K562 (cell line): Measurements from ENCODE around the gene ZNF410. TPM values are rescaled to one million over a fixed set of nuclear protein-coding genes. Genes with fewer than 3 reads are reported as not detected.

Experiments
- ATAC-seq: fragments of 200-7000 bp; cut with Tn5 transposase; 3 replicates; pipeline ENCODE4 v1.9.1; 2020; ENCODE audit warnings: moderate library complexity
- BruUV-seq: library from RNA; stranded (reverse); fragments of 400-500 nt; replicated peaks from 2 replicates; lab custom pipeline; 2021; lab: Mats Ljungman, UMichigan
- CTCF ChIA-PET: fragments of 300-600 bp; formaldehyde crosslinking; extraction: SDS; loops from one replicate; lab custom pipeline; 2021; ENCODE audit warnings: low intra/inter-chr PET ratio; lab: Yijun Ruan, JAX
- POLR2A ChIA-PET: fragments of 300-600, 350-650 bp; sonication (Branson Sonifier 250); formaldehyde crosslinking; extraction: SDS; loops from one replicate; lab custom pipeline; 2021; ENCODE audit warnings: antibody characterized with exemption, inconsistent platforms; lab: Yijun Ruan, JAX
- DNase-seq, 4 experiments: peaks; one replicate each; pipeline versions ENCODE4 v3.0.0 to v3.0.0-alpha.2; 2011 to 2018; ENCODE audit warnings: low spot score in 3 of 4, mixed read lengths in 3 of 4; ENCODE audit errors: extremely low read depth in 1 of 4
- FAIRE-seq: peaks from 2 replicates; lab custom pipeline; 2011; peaks lifted over from hg19 to GRCh38; lab: Jason Lieb, UNC
- H2AFZ ChIP-seq: 2 replicates; pipeline ENCODE4 v1.6.0; 2011; ENCODE audit warnings: low read depth, low read length, control low read depth, inconsistent platforms
- H3K27ac ChIP-seq: fragments of 200-600 bp; 3 replicates; pipeline ENCODE4 v1.8.0; 2011; ENCODE audit warnings: low read depth, mild to moderate bottlenecking, control low read depth, inconsistent platforms, low read length, moderate library complexity, mixed read lengths; ENCODE audit errors: extremely low read depth
- H3K27me3 ChIP-seq, 2 experiments: fragments of 300-600 bp in 1 of 2; 2 replicates in 1 of 2; 3 replicates in 1 of 2; pipeline versions ENCODE4 v1.6.0 to v1.8.0; 2011; ENCODE audit warnings: inconsistent platforms in 2 of 2, low read length in 2 of 2, mild to moderate bottlenecking in 1 of 2, mixed read lengths in 1 of 2, moderate library complexity in 1 of 2; ENCODE audit not compliant: control insufficient read depth in 2 of 2, insufficient read depth in 2 of 2
- H3K36me3 ChIP-seq: fragments of 300-600 bp; 3 replicates; pipeline ENCODE4 v1.8.0; 2011; ENCODE audit warnings: mild to moderate bottlenecking, low read length, inconsistent platforms; ENCODE audit not compliant: control insufficient read depth, insufficient read depth
- H3K4me1 ChIP-seq, 2 experiments: fragments of 200-600 bp in 1 of 2; replicated peaks in 1 of 2; 2 replicates in 1 of 2; 3 replicates in 1 of 2; pipeline versions ENCODE4 v1.5.1 to v1.8.0; 2011; ENCODE audit warnings: inconsistent platforms in 2 of 2, low read length in 2 of 2, mild to moderate bottlenecking in 1 of 2, mixed read lengths in 1 of 2, moderate library complexity in 1 of 2; ENCODE audit not compliant: control insufficient read depth in 2 of 2, insufficient read depth in 2 of 2
- H3K4me2 ChIP-seq: 2 replicates; pipeline ENCODE4 v1.6.1; 2011; ENCODE audit warnings: low read length, control low read depth, inconsistent platforms, mixed read lengths; ENCODE audit not compliant: insufficient read depth
- H3K4me3 ChIP-seq: fragments of 200-600 bp; sonication (generic), shearing (Covaris generic); 2 replicates; pipeline ENCODE4 v1.5.1; 2016; ENCODE audit warnings: control low read depth, inconsistent platforms
- H3K79me2 ChIP-seq: fragments of 200-600 bp; 3 replicates; pipeline ENCODE4 v1.8.0; 2011; ENCODE audit warnings: low read length, inconsistent platforms; ENCODE audit not compliant: control insufficient read depth, insufficient read depth
- H3K9ac ChIP-seq, 2 experiments: 2 replicates each; pipeline versions ENCODE4 v1.6.0 to v1.6.1; 2011; ENCODE audit warnings: low read depth in 2 of 2, low read length in 2 of 2, control low read depth in 1 of 2, inconsistent platforms in 1 of 2, mild to moderate bottlenecking in 1 of 2, mixed read lengths in 1 of 2; ENCODE audit not compliant: insufficient read depth in 1 of 2
- H3K9me1 ChIP-seq: one replicate; pipeline ENCODE4 v1.6.0; 2011; ENCODE audit warnings: inconsistent platforms, mild to moderate bottlenecking, low read length, moderate library complexity; ENCODE audit not compliant: control insufficient read depth, insufficient read depth
- H3K9me3 ChIP-seq: replicated peaks from 2 replicates; pipeline ENCODE4 v1.5.1; 2011; ENCODE audit warnings: low read depth, low read length, inconsistent platforms; ENCODE audit not compliant: control insufficient read depth, insufficient read depth
- H4K20me1 ChIP-seq: replicated peaks from 2 replicates; pipeline ENCODE4 v1.6.1; 2011; ENCODE audit warnings: low read length, inconsistent platforms, mixed read lengths; ENCODE audit not compliant: control insufficient read depth, insufficient read depth
- DIDO1 ChIP-seq: fragments of 450-650 bp; IDR thresholded peaks from 2 replicates; pipeline ENCODE4 v1.6.1; 2016; ENCODE audit warnings: low read depth, missing biosample characterization, missing genetic modification characterization
- KAT7 ChIP-seq: sonication (generic); formaldehyde crosslinking; IDR thresholded peaks from 2 replicates; pipeline ENCODE4 v1.8.0; 2022; ENCODE audit warnings: missing genetic modification reagents, mild to moderate bottlenecking, borderline replicate concordance
- KDM2B ChIP-seq: fragments of 250-450 bp; sonication (Bioruptor Pico); IDR thresholded peaks from 2 replicates; pipeline ENCODE4 v1.8.0; 2021; ENCODE audit warnings: mild to moderate bottlenecking, moderate library complexity
- NRF1 ChIP-seq, 2 experiments: fragments of 450-650 bp; IDR thresholded peaks in 1 of 2; conservative IDR thresholded peaks in 1 of 2; 2 replicates each; pipeline ENCODE4 v1.6.1; 2014; ENCODE audit warnings: mild to moderate bottlenecking in 2 of 2
- PTBP1 ChIP-seq: fragments of 200-400 bp; formaldehyde crosslinking; IDR thresholded peaks from 2 replicates; pipeline ENCODE4 v1.6.1; 2017; ENCODE audit warnings: low read depth, low read length
- RFX1 ChIP-seq: fragments of 450-650 bp; IDR thresholded peaks from 2 replicates; pipeline ENCODE4 v1.6.1; 2016; ENCODE audit warnings: mild to moderate bottlenecking, moderate library complexity
- SLC30A9 ChIP-seq: fragments of 250-450 bp; sonication (Bioruptor Pico); IDR thresholded peaks from 2 replicates; pipeline ENCODE4 v1.8.0; 2022; ENCODE audit warnings: mild to moderate bottlenecking, moderate library complexity
- SRSF7 ChIP-seq: fragments of 200-400 bp; formaldehyde crosslinking; optimal IDR thresholded peaks from 2 replicates; pipeline ENCODE3; 2017; ENCODE audit warnings: mild to moderate bottlenecking, low read depth, low read length
- TAF9B ChIP-seq: fragments of 450-650 bp; IDR thresholded peaks from 2 replicates; pipeline ENCODE4 v1.6.1; 2018; ENCODE audit warnings: mild to moderate bottlenecking; ENCODE audit not compliant: partially characterized antibody
- ZFPM2 ChIP-seq: fragments of 250-450 bp; sonication (Bioruptor Pico); IDR thresholded peaks from 2 replicates; pipeline ENCODE4 v1.5.1; 2022; ENCODE audit warnings: mild to moderate bottlenecking
- ZFX ChIP-seq: sonication (generic); formaldehyde crosslinking; IDR thresholded peaks from 2 replicates; pipeline ENCODE4 v1.8.0; 2022; ENCODE audit warnings: mild to moderate bottlenecking, missing genetic modification reagents, moderate library complexity
- ZKSCAN8 ChIP-seq: fragments of 200-800 bp; sonication (Bioruptor generic); IDR thresholded peaks from 2 replicates; pipeline ENCODE4 v1.6.1; 2016; ENCODE audit warnings: missing genetic modification characterization, missing compliant biosample characterization
- ZNF143 ChIP-seq: sonication (generic); formaldehyde crosslinking; IDR thresholded peaks from 2 replicates; pipeline ENCODE4 v1.9.0; 2022; ENCODE audit warnings: mild to moderate bottlenecking, missing genetic modification reagents
- ZNF764 ChIP-seq: fragments of 250-450 bp; sonication (Bioruptor Pico); IDR thresholded peaks from 2 replicates; pipeline ENCODE4 v1.4.0; 2020; ENCODE audit warnings: low read depth, mild to moderate bottlenecking, moderate library complexity
- WGBS: fragments of 100-300 bp; shearing (Covaris generic); methylation state at CpG from one replicate; pipeline ENCODE4 v1.1.6; 2016; ENCODE audit warnings: low coverage, mixed read lengths; ENCODE audit not compliant: insufficient coverage; ENCODE audit errors: missing lambda C conversion rate; 5-methylcytosine and 5-hydroxymethylcytosine counted together
- in situ Hi-C: fragments of 300-500 bp; cut with MboI; formaldehyde crosslinking; loops from 4 replicates; pipeline ENCODE4 v1.15.0; 2018; ENCODE audit warnings: inconsistent platforms, mixed read lengths
- intact Hi-C: fragments of 100-400 bp; cut with micrococcal nuclease; formaldehyde crosslinking; loops from 2 replicates; pipeline ENCODE4 v1.14.2; 2022
- polyA plus RNA-seq, 8 experiments: library from polyadenylated mRNA; depleted of rRNA in 4 of 8; stranded (reverse) in 5 of 8; unstranded in 3 of 8; fragments of >200 nt; fragmentation: Nextera tagmentation in 2 of 8; fragmentation: Illumina TruSeq in 1 of 8; extraction: Ambion mirVana in 2 of 8; extraction: Trizol in 1 of 8; gene quantifications; 2 replicates each; pipeline versions ENCODE4 v1.2.1 to v1.2.3, GENCODE V29; 2011 to 2014; ENCODE audit warnings: inconsistent platforms in 1 of 8, missing spikeins in 1 of 8
- total RNA-seq, 7 experiments: library from RNA; depleted of rRNA in 6 of 7; stranded (reverse); fragments of >200 nt in 6 of 7; fragmentation: Illumina TruSeq in 2 of 7; extraction: Trizol in 2 of 7; gene quantifications; 2 replicates each; pipeline versions ENCODE4 v1.2.1 to v1.2.3, GENCODE V29; 2011 to 2021; ENCODE audit warnings: low replicate concordance in 1 of 7
- TF ChIP-seq, protein P1 (sequence below): conservative IDR thresholded peaks from 2 replicates; pipeline ENCODE4 v1.6.1; 2011; ENCODE audit warnings: low read depth, mild to moderate bottlenecking, low read length; ENCODE audit not compliant: control insufficient read depth
- TF ChIP-seq, protein P2 (sequence below): fragments of 250-450 bp; sonication (Bioruptor Pico); IDR thresholded peaks from 2 replicates; pipeline ENCODE4 v1.8.0; 2022; ENCODE audit warnings: moderate library complexity, mild to moderate bottlenecking, inconsistent platforms
- TF ChIP-seq, protein P3 (sequence below): sonication (generic); formaldehyde crosslinking; IDR thresholded peaks from 2 replicates; pipeline ENCODE4 v1.8.0; 2022; ENCODE audit warnings: mild to moderate bottlenecking, low read depth, missing genetic modification reagents

Gene ZNF410
- total and polyA plus RNA-seq, 9 of the 15 experiments (the other 6 are each of a cell fraction or from before 2014, with no cell fraction given): 20.5 to 64.8 (median 38.7) TPM

DNA sequence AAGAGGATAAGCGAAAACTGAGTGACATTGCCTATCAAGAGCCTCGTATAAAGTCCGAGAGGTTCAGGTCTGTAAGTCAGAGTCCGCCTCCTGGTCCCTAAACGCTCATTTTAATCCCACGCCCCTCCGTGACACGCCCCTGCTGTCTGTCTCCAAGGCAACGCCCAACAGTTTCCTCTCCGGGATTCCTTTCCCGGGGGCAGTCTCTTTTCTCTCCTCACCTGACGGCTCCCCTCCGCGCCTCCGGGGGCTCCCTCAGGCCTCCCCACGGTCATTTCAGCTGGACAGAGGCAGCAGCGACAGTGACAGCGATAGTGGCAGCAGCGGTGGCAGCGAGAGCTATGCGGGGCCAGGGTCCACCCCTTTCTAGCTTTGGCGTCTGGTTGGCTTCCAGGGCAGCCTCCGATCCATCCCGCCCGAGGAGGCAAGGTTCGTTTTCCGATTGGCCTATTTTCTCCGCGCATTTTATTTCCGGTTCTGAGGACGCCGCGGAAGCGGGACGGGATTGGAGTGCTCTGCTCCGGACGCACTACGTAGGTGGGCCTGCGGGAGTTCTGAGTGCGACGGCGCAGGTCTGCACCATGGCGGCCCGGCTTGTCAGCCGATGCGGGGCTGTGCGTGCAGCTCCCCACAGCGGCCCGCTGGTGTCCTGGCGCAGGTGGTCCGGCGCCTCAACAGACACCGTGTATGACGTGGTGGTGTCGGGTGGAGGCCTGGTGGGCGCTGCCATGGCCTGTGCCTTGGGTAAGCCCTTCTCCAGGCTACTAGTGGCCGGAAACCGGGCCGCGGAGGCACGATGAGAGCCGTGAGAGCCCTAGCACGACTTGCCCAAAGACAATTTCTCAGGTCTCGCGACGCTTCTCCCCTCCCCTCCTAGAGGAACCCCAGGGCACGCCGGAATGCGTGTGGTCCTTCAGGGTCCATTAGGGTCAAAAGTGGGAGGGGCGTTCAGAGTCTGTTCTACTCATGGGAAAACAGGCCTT, 63.4 kb downstream of the ZNF410 start, which contains the start of the genes COQ6 and FAM161B:
TSS of gene COQ6 (plus strand) at position 551 of the 983 bp plus-strand sequence. CDS start at position 582, 31 bp downstream.
TSS of gene FAM161B (minus strand) at position 343 of the 983 bp plus-strand sequence. CDS start at position 275, 68 bp downstream.
- intact Hi-C loops: loop anchor here (5.0 to 10.0 kb wide), 2 partner anchors 67 to 115 kb away; partner anchors contain the start of genes BBOF1 and ENTPD5
- ATAC-seq (peak; percentile 96), DNase-seq (peak; percentile 76 to 95 (median 80)), FAIRE-seq (peak; percentile 98)
- BruUV-seq: no TSS peak
- in situ Hi-C loops: no loop called here
- peak within 1 kb of the TSS; percentile 90 to 98 for H3K9ac ChIP-seq
- peaks cover 0 to 3% of the 10 kb centered on the region in 2 experiments; a peak in 2 of 5 replicates for H3K4me1 ChIP-seq
- peaks cover 8% of the 10 kb centered on the region; the same call in 2 of the 3 replicates for H3K79me2 ChIP-seq
- peaks cover 12% of the 10 kb centered on the region; the same call in 2 of the 3 replicates for H3K36me3 ChIP-seq
- peaks cover 3% of the 10 kb centered on the region for H3K9me1 ChIP-seq
- POLR2A ChIA-PET: interaction anchor here (0.9 kb wide), 2 partner anchors 15 to 346 kb away, joined by 3 read pairs; no protein-coding TSS in a partner anchor
- no peaks in the 10 kb centered on the region for H3K27me3 ChIP-seq
- peak within 1 kb of the TSS; percentile 92 for H3K4me2 ChIP-seq
- no peaks in the 10 kb centered on the region for H3K9me3 ChIP-seq
- under 1% methylated on average over 51 of the region's 70 CpGs for WGBS
- peak within 1 kb of the TSS; percentile 94 for H3K27ac ChIP-seq
- peak within 1 kb of the TSS; percentile 99 for H2AFZ ChIP-seq
- no peaks in the 10 kb centered on the region for H4K20me1 ChIP-seq
- CTCF ChIA-PET: no interaction called here
- H3K4me3 ChIP-seq: peak within 1 kb of the TSS; percentile 64
- TF ChIP-seq ZKSCAN8 (CRISPR knock-in tag) (no peak), KDM2B (0 out of 2 replicates have a peak, but pooled peaks have one; percentile 13), PTBP1 (no peak), NRF1 (conservative IDR thresholded peaks at IDR 0.05 in 1 of 2, IDR thresholded peaks at IDR 0.05 in 1 of 2) (peak; percentile 90 to 92), KAT7 (CRISPR knock-in tag) (no peak), ZNF764 (CRISPR knock-in tag) (no peak), TAF9B (peak; percentile 71), ZNF143 (no peak), SLC30A9 (CRISPR knock-in tag) (no peak), SRSF7 (no peak), ZFPM2 (CRISPR knock-in tag) (no peak), DIDO1 (tag) (no peak), ZFX (CRISPR knock-in tag) (peak; percentile 99), RFX1 (peak; percentile 95)
- TF ChIP-seq, protein P1, sequence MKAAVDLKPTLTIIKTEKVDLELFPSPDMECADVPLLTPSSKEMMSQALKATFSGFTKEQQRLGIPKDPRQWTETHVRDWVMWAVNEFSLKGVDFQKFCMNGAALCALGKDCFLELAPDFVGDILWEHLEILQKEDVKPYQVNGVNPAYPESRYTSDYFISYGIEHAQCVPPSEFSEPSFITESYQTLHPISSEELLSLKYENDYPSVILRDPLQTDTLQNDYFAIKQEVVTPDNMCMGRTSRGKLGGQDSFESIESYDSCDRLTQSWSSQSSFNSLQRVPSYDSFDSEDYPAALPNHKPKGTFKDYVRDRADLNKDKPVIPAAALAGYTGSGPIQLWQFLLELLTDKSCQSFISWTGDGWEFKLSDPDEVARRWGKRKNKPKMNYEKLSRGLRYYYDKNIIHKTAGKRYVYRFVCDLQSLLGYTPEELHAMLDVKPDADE: peak; percentile 75; the same call in 1 of the 2 replicates
- TF ChIP-seq, protein P2, sequence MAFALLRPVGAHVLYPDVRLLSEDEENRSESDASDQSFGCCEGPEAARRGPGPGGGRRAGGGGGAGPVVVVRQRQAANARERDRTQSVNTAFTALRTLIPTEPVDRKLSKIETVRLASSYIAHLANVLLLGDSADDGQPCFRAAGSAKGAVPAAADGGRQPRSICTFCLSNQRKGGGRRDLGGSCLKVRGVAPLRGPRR: no peak
- TF ChIP-seq, protein P3, sequence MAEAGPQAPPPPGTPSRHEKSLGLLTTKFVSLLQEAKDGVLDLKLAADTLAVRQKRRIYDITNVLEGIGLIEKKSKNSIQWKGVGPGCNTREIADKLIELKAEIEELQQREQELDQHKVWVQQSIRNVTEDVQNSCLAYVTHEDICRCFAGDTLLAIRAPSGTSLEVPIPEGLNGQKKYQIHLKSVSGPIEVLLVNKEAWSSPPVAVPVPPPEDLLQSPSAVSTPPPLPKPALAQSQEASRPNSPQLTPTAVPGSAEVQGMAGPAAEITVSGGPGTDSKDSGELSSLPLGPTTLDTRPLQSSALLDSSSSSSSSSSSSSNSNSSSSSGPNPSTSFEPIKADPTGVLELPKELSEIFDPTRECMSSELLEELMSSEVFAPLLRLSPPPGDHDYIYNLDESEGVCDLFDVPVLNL: peak; percentile 43; the same call in 1 of the 2 replicates
